HEK293 (cell line): ENCODE data around the gene DCAF8.

Experiments used
- REPIN1 ChIP-seq: fragments of 450-650 bp; formaldehyde crosslinking; IDR thresholded peaks from 2 replicates; pipeline ENCODE4 v1.5.1; 2017; ENCODE audit warnings: missing biosample characterization, missing genetic modification characterization, low read depth
- ZBTB20 ChIP-seq: fragments of 450-650 bp; formaldehyde crosslinking; IDR thresholded peaks from 2 replicates; pipeline ENCODE4 v1.5.1; 2016; ENCODE audit warnings: missing biosample characterization, missing genetic modification characterization
- ZNF24 ChIP-seq: fragments of 450-650 bp; formaldehyde crosslinking; IDR thresholded peaks from 2 replicates; pipeline ENCODE4 v1.5.1; 2016; ENCODE audit warnings: missing biosample characterization, missing genetic modification characterization
- ZNF302 ChIP-seq: fragments of 450-650 bp; formaldehyde crosslinking; IDR thresholded peaks from 2 replicates; pipeline ENCODE4 v1.5.1; 2016; ENCODE audit warnings: missing biosample characterization, missing genetic modification characterization, low read depth
- ZNF529 ChIP-seq: fragments of 450-650 bp; formaldehyde crosslinking; IDR thresholded peaks from 2 replicates; pipeline ENCODE4 v1.5.1; 2017; ENCODE audit warnings: missing genetic modification characterization, missing biosample characterization; ENCODE audit not compliant: insufficient replicate concordance
- ZNF561 ChIP-seq: fragments of 450-650 bp; IDR thresholded peaks from 2 replicates; pipeline ENCODE4 v1.5.1; 2018; ENCODE audit warnings: missing biosample characterization, missing genetic modification characterization, borderline replicate concordance
- ZNF768 ChIP-seq: fragments of 450-650 bp; formaldehyde crosslinking; IDR thresholded peaks from 2 replicates; pipeline ENCODE4 v1.5.1; 2018; ENCODE audit warnings: missing biosample characterization, mild to moderate bottlenecking, missing genetic modification characterization
- ZSCAN18 ChIP-seq: fragments of 450-650 bp; formaldehyde crosslinking; IDR thresholded peaks from 2 replicates; pipeline ENCODE4 v1.5.1; 2016; ENCODE audit warnings: missing biosample characterization, missing genetic modification characterization
- TF ChIP-seq, protein P1 (sequence below): fragments of 450-650 bp; formaldehyde crosslinking; IDR thresholded peaks from 2 replicates; pipeline ENCODE4 v1.5.1; 2016; ENCODE audit warnings: missing biosample characterization, missing genetic modification characterization
- TF ChIP-seq, protein P2 (sequence below): IDR thresholded peaks from 2 replicates; pipeline ENCODE4 v1.6.1; 2011; ENCODE audit warnings: mild to moderate bottlenecking, low read depth, low read length, borderline replicate concordance

DNA sequence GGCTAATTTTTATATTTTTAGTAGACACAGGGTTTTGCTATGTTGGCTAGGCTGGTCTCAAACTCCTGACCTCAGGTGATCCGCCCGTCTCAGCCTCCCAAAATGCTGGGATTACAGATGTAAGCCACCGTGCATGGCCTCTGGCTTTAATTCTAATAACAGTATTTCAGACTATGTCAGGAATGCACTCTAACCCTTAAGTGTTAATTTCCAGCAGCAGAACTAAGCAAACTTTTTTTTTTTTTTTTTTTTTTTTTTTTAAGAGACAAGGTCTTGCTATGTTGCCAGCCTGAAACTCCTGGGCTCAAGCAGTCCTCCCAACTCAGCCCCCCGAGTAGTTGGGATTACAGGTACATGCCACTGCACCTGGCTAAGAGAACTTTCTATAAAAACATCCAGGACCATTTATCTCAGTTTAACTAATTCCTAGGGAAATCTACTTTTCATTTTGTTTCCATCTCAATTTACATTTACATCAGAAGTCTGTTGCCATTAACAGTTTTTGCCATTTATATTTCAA is 6.5 kb downstream of the DCAF8 start:
- TF ChIP-seq ZBTB20 (tag by site-specific recombination) = no peak
- TF ChIP-seq, protein P1, sequence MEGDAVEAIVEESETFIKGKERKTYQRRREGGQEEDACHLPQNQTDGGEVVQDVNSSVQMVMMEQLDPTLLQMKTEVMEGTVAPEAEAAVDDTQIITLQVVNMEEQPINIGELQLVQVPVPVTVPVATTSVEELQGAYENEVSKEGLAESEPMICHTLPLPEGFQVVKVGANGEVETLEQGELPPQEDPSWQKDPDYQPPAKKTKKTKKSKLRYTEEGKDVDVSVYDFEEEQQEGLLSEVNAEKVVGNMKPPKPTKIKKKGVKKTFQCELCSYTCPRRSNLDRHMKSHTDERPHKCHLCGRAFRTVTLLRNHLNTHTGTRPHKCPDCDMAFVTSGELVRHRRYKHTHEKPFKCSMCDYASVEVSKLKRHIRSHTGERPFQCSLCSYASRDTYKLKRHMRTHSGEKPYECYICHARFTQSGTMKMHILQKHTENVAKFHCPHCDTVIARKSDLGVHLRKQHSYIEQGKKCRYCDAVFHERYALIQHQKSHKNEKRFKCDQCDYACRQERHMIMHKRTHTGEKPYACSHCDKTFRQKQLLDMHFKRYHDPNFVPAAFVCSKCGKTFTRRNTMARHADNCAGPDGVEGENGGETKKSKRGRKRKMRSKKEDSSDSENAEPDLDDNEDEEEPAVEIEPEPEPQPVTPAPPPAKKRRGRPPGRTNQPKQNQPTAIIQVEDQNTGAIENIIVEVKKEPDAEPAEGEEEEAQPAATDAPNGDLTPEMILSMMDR = no peak
- no peak for TF ChIP-seq ZNF768 (tag by site-specific recombination)
- no peak for TF ChIP-seq REPIN1 (tag by site-specific recombination)
- TF ChIP-seq ZSCAN18 (tag by site-specific recombination) = no peak
- no peak for TF ChIP-seq ZNF561
- TF ChIP-seq, protein P2, sequence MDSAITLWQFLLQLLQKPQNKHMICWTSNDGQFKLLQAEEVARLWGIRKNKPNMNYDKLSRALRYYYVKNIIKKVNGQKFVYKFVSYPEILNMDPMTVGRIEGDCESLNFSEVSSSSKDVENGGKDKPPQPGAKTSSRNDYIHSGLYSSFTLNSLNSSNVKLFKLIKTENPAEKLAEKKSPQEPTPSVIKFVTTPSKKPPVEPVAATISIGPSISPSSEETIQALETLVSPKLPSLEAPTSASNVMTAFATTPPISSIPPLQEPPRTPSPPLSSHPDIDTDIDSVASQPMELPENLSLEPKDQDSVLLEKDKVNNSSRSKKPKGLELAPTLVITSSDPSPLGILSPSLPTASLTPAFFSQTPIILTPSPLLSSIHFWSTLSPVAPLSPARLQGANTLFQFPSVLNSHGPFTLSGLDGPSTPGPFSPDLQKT = no peak
- TF ChIP-seq ZNF24 (tag by site-specific recombination) = no peak
- TF ChIP-seq ZNF302 (tag by site-specific recombination) = no peak
- no peak for TF ChIP-seq ZNF529 (tag by site-specific recombination)
